GM19372 (cell line): ENCODE data around the gene SCUBE1.
"Not testable (repeated sequence)": the region's sequence is repeated elsewhere in the genome, so short reads cannot be mapped to it uniquely, and the experiment has no call there.

Experiments
- ATAC-seq: cut with Tn5 transposase; IDR thresholded peaks from one replicate; pipeline ENCODE4 v1.9.1; 2021; ENCODE audit warnings: mild to moderate bottlenecking, low read depth, moderate library complexity; ENCODE audit not compliant: unreplicated experiment

SCUBE1 gene

DNA sequence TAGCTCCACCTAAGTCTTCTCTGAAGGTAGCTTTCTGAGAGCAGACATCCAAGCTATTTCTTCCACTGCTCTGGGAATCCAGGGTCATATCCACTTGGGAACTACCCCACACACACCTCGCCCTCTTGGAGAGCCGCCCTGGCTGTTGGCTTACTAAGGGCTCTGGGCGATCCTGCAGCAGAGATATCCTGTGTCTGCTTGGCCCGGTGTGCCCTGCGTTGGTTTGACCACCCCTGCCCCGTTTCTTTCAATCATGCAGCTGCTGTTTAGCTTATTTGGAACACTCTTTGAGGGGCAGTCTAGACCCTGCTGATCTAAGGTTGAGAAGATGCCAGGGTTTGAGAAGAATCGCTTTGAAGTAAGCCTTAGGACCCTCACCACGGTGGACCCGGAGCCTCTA lies 17.4 kb upstream of the SCUBE1 start:
- ATAC-seq = no peak

DNA sequence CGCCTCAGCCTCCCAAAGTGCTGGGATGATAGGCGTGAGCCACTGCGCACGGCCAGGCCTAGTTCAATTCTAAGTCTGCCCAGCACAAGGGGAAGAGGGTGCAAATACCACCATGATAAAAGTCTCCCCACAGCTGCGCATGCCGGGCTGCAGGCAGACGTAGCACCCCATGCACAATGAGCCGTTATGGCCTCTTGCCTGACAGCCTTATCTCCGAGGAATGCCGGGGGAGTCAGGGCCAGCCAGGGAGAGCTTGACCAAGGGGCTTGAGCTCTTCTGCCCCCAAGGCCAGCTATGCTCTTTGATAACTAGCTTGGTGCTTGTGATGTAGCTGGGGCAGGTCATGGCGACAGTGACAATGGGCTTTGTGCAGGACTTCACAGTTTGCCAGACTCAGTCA lies 13.7 kb upstream of the SCUBE1 start:
- ATAC-seq = no peak

DNA sequence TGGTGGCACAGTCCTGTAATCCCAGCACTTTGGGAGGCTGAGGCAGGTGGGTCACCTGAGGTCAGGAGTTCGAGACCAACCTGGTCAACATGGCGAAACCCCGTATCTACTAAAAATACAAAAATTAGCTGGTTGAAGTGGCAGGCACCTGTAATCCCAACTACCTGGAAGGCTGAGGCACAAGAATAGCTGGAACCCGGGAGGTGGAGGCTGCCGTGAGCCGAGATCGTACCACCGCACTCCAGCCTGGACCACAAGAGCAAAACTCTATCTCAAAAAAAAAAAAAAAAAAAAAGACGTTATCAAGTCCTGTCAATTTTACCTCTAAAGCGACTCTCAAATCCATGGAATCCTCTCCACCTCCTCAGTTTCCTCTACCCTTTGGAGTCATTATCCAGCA lies 12.5 kb upstream of the SCUBE1 start:
- ATAC-seq = not testable (repeated sequence)

DNA sequence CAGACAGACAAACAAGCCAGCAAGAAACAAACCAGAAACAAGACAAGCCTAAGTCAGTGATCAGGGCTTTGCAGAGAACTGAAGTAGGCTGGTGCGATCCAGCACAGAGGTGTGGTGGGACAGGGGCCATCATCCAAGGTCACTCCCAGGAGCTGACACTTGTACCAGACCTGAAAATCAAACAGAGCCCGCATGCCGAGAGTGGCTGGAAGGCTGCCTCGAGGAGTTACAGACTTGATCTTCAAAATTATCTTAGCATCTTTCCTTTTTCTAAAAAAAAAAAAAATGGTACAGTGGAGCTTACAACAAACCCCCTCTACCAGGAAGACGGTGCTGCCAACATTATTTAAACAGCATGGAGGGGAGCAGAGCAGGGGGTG lies 8.8 kb upstream of the SCUBE1 start:
- no peak for ATAC-seq

DNA sequence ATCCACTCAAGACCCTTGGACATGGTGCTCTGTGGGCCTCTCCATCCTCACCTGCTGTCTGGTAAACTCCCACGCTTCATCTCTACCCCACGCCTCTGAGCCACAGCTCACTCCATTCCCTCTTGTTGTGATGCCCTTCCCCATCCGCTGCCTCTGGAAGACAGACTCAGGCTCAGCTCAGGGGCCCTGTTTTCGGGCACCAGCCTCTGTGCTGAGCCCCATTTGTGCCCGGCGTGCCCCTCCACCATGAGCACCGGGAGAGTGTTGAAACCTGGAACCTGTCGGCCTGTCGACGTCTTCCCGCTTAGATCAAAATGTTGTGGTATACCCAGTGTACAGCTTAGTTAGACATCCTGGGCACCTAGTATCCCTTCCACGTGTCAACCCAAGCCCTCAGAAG lies 6.5 kb upstream of the SCUBE1 start:
- ATAC-seq = no peak

DNA sequence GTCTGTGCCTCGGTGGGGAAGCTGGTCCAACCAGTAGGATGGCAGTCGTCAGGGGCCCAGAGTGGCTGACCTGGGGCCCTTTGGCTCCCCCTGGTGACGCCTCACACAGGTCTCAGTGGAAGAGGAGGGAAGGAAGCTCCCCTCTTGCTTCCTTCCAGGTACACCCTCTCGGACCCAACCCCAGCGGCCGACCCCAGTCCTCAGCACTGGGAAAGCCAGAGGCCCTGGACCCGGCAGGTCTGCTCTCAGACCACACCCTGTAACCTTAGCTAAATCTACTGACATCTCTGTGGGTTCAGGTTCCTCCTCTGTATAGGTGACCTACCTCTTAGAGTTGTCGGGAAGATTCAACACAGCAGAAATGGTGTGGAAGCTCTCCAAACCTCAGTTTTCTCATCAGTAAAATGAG lies 3.4 kb upstream of the SCUBE1 start:
- no peak for ATAC-seq

DNA sequence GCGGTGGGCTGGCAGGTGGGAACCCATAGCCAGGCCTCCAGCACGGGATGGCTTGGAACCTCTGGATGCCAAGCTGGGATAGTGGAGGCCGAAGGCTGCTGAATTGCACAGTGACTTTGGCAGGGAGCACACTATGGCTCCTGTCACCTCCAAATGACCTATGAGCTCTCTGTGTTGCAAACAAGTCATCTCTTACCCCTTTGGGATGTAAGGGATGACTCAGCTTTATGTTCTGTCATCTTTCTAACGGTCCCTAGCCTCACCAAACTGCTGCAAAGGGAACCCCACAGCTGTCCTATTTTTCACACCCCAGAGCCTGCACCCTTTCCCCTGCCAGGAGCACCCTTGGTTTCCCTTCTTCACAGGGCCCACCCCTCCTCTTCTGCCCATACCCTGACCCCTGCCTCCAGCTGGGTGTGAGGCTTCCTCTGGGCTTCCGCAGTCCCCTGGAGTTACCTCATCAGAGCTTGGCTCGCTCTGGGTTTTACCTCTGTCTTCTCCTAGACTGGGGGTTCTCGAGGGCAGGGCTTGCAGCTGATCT lies 2.7 kb upstream of the SCUBE1 start:
- ATAC-seq = no peak

DNA sequence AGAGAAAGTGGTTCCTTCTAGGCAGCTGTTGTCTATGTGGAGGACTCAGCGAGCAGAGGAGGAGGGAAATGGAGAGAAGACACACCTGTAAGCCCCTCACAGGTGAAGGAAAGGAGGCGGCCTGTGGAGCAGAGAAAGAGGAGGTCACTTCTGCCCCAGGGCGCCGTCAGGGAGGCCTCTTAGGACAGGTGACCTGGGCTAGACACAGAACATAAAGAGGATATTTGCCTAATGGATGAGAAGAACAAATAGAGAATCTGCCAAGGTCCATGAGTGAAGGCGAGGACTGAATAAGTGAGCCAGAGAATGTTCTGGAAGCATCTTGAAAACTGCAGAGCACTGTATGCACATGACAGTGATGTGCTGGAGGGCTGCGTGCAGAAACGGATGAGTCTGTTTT lies 2.2 kb upstream of the SCUBE1 start:
- ATAC-seq = no peak

DNA sequence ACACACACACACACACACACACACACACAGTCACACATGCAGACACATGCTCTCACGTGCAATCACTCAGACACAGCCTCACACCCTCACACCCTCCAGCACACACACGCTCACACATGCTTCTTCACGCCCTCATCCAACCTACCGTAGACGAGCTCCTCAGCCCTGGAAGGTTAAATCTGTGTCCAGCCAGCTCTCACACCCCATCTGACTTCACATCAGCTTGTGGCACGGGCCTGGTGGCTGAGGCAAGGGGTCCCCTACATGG lies 1.3 kb upstream of the SCUBE1 start:
- no peak for ATAC-seq

DNA sequence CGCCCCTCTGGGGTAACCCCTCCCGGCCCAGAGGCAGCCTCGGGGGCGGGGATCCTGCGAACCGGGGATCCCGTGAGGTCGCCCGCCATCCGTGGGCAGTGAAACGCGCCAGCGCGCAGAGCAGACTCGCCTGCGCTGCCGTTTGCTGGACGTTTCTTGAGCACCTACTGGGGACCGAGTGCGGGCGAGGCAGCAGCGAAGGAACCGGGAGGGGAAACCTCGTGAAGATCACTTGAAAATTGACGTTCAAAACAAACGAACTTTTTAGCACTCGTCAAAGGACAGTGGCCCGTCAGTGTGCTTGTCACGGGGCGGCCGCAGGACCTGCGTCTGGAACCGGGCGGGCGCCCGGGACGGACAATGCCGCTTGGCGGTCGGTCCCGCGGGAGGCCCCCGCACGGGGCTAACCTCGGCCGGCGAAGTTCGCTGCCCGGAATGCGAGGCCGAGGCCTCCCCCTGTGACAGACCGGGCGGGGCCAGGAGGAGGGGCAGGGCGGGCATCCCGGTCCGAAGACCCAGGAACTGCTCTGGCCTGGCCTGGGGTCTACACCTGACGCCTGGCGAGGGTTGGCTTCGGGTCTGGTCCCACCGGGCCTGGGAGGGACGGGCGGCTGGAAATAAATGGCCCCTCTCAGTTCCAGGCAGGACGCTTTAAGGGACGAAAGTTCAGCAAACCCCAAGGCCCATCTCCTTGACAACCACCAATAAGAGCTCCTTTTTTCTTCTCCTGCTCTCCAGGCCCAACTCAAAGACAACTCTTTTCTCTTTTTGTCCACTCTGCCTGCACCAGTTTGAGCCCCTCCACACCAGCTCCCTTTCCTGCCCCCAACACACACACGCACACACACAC lies 723 bp upstream of the SCUBE1 start:
- no peak for ATAC-seq

DNA sequence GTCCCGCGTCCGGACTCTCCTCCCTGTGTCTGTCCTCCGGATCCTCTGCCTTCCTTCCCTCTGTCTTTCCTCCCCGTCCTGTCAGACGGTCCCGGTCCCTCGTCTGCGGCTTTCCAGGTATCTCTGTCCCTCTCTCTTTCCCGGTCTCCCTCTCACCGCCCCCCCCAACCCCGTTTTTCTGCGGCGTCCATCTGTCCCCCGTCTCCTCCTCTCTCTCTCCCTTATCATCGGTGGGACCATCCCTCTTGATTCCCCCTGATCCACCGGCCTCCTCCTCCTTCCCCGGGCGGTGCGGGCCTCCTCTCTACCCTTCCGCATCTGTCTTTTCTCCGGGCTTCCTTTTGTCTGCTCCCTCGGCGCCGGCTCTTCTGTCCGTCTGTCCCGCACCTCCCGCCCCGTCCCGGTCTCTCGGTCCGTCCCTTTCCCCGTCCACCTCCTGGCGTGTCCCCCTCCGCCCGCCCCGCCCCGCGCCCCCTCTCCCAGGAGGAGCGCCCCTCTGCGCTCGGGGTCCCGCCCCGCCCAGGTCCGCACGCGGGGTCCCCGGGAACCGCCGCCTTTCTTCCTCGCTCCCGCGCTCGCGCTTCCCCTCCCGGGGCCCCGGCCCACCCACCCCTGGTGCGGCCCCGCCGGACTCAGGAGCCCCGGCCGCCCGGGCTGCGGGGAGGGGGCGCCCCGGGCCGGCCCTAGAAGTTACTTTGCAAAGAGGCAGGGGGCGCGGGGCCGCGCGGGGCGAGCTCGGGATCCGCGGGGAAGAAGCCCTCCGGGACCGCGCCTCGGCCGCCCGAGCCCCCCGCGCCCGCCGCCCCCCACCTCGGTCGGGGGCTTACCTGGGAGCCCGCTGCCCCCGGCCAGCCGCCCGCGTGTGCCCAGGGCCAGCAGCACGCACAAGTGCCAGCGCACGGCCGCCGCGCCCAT lies 568 bp downstream of the SCUBE1 start:
- ATAC-seq = no peak

DNA sequence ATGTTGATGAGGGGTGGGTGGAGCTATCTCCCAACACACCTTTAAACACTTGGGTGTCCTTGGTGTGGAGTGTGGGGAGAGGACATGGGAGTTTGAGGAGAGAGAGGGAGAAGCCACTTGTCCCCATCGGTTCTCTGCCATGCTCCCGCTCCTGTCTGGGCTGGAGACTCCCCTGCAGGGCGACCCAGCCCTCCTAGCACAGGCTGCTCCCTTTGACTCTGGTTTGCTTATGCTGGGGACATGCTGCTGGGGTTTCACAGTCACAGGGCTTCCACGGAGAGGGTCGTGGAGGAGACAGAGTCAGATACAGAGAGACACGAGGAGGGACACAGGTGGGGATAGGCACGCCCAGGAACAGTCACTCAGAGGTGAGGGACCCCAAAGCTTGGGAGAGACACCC lies 1.6 kb downstream of the SCUBE1 start:
- ATAC-seq = no peak

DNA sequence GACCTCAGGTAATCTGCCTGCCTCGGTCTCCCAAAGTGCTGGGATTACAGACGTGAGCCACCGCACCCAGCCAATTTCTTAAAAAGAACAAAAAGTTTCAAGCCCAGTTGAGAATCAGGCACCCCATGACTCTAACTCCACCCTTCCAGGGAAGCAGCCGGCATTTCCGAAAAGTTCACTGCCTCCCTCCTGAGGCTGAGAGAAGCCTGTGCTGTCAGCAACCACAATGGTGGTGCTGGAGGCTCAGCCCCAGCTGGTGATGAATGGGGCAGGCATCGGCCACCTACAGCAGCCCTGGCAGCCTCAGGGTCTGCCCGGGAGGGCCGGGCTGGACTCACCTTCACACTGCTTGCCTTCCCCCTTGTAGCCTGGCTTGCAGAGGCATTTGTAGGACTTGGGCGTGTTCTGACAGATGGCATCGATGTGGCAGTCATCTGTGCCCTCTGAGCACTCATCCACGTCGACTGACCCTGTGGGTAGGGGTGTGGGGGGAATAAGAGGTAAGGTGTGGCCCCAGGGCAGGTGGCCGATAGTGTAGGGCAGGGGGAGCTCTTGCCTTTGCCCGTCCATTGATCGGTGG lies 4.3 kb downstream of the SCUBE1 start:
- ATAC-seq = no peak

DNA sequence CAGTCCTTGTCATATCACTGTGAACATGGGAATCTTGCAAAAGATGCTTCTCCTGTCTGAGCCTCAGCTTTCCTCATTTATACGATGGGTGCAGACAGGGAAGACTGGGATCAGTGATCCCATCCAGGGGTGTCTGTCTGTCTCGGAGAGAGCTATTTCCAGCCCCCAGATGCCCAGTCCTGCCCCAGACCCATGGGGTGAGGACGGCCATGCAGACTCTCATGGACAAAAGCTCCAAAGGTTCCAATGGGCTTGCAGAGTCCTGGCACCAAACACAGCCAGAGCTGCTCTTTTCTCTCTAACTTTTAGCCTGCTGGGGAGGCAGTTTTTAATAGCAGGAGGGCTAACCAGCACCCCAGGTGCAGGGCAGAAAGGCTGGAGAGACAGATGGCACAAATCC lies 5.2 kb downstream of the SCUBE1 start:
- no peak for ATAC-seq

DNA sequence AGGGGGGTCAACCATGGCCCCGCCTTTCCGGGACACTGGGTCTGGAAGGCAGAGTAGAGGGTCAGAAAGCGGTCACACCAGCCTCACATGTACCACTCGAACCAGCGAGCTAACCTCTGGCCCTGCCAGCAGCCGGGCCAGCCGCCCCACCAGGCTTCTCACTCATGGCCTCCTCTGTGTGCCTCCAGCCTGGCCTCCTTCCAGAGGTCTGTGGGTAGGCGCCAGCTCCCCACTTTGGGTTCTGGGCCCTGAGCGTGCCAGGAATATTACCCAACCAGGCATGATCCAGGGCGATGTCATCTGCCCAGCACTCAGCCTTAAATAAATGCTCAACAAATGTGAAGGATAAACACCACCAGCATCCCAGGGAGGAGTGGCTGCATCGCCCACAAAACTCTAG lies 5.8 kb downstream of the SCUBE1 start:
- no peak for ATAC-seq

DNA sequence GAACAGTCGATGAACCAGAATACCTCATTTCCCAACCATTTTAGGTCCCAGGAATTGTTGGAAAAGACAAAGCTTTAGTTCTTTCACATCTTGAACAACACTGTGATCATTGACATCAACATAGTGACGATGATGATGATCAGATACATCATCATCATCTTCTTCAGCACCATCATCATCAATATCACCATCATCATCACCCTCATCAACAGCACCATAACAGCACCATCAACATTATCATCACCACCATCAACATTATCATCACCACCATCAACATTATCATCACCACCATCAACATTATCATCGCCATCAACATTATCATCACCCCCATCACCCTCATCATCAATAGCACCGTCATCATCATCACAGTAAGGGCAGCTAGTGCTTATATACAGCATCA lies 8.8 kb downstream of the SCUBE1 start:
- no peak for ATAC-seq

DNA sequence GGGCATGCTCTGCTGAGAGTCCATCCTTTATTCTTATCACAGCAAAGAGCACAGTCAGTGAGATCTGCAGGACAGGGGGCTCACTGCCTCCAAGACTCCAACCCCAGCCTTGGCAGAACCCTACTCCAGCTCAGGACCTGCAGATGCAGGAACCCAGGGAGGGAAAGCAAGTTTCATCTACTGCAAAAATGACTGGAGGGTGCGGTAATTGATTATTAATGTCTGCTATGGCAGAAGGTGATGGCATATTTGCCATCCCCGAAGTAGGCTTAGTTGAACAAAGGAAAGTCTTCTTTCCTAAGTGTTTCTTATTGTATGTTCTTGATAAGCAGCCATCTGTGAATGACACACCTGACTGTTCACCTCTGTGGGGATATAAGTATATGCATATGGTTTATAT lies 9.2 kb downstream of the SCUBE1 start:
- no peak for ATAC-seq

DNA sequence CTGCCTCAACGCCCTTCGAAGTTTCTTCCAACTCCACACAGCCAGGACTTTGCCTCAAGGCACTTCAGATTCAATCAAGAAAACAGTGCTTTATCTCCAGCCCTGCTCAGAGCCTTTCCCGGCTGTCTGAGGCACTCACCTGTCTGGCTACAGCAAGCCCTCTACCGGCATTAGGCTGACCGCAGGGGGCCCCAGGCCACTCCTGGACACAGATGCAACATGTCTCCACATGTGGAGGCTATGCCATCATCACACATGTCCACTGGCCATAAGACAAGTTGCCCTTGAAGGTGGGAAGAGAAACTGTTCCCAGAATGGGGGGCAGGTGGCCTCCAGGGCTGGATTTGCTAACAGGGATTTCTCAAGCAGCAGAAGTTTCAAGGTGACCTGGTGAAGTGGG lies 10.0 kb downstream of the SCUBE1 start:
- ATAC-seq = no peak

DNA sequence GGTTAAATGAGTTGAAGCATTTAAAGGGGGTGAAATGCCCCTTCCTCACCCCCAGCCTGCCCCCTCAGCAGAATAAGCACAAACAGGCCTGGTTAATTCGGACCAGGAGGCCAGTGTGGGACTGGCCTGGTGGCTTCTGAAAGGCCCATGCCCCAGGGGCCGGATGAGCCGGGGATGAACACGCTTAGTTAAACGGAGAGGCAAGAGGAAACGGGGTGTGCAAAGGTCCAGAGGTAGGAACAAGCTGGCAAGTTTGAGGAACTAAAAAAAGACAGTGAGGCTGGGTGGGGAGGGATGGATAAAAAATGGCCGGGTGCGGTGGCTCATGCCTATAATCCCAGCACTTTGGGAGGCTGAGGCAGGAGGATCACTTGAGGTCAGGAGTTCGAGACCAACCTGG lies 11.5 kb downstream of the SCUBE1 start:
- no peak for ATAC-seq

DNA sequence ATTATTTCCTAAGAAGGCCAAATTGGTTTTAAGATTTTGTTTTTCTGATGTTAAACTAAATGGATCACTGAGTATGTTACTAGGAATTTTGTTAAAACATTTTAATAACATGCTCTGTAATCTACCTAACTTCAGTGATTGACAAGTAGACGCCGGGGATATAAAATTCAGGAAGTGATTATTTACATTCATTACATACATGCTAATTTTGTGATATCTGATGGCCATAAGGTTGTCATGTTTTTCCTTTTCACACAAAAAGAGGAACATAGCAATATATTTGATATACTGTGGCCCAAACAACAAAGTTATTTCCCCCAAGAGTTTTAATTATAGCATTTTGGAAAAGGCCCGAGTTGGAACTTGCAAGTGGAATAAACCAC lies 12.1 kb downstream of the SCUBE1 start:
- no peak for ATAC-seq
